Lower lobe of right lung (tissue), 2 donors: ENCODE measurements around the gene SOD2. TPM values are rescaled to one million over a fixed set of nuclear protein-coding genes. Genes with fewer than 3 reads are reported as not detected.

Source experiments
- ATAC-seq, 2 donors: fragments of 200-7000 bp; cut with Tn5 transposase; one replicate each; pipeline ENCODE4 v1.9.1; 2020 to 2022; ENCODE audit warnings: mild to moderate bottlenecking in 2 of 2, moderate library complexity in 2 of 2
- DNase-seq: peaks from one replicate; pipeline ENCODE4 v3.0.0-alpha.2; 2020
- H3K27ac ChIP-seq: fragments of 200-600 bp; one replicate; pipeline ENCODE4 v1.8.0; 2022
- H3K27me3 ChIP-seq: fragments of 200-600 bp; one replicate; pipeline ENCODE4 v1.8.0; 2022; ENCODE audit warnings: low read depth
- H3K36me3 ChIP-seq: fragments of 200-600 bp; one replicate; pipeline ENCODE4 v1.8.0; 2022; ENCODE audit warnings: mild to moderate bottlenecking
- H3K4me1 ChIP-seq: fragments of 200-600 bp; one replicate; pipeline ENCODE4 v1.8.0; 2022
- H3K4me3 ChIP-seq: fragments of 200-600 bp; one replicate; pipeline ENCODE4 v1.8.0; 2022; ENCODE audit warnings: mild to moderate bottlenecking
- H3K9me3 ChIP-seq: fragments of 200-600 bp; one replicate; pipeline ENCODE4 v1.8.0; 2022
- CTCF ChIP-seq: fragments of 200-600 bp; IDR thresholded peaks from one replicate; pipeline ENCODE4 v1.8.0; 2022; ENCODE audit warnings: antibody characterized with exemption, mild to moderate bottlenecking
- intact Hi-C: fragments of 100-400 bp; cut with DNase I; formaldehyde crosslinking; loops from one replicate; pipeline ENCODE4 v1.11.0; 2022
- total RNA-seq: library from RNA; stranded (reverse); fragmentation: NEBNext Ultra II Directional; extraction: Animal tissue kit (Norgen Biotek cat#: 25700); gene quantifications from one replicate; pipeline ENCODE4 v1.2.1, GENCODE V29; 2021
- donor health status: DM: no; HTN: yes; CAD: no; lungs with severe emphysema.

SOD2 gene
- total RNA-seq, 1 donor from 2014 or later = 352 TPM

GRCh38 chr6:159682810-159683209, 10.2 kb downstream of the SOD2 start:
- no peak for TF ChIP-seq CTCF
- Histone ChIP-seq H3K27ac (peak overlapping the region; percentile 65), H3K36me3 (peaks cover 95% of the 10 kb centered on the region)

GRCh38 chr6:159682295-159682694, 10.7 kb downstream of the SOD2 start:
- TF ChIP-seq CTCF = no peak
- H3K9me3 ChIP-seq = no peaks in the 10 kb centered on the region
- peaks cover 68% of the 10 kb centered on the region for H3K4me1 ChIP-seq
- ATAC-seq (no peak), DNase-seq (no peak)
- intact Hi-C loops = no loop called here
- H3K36me3 ChIP-seq = peaks cover 95% of the 10 kb centered on the region
- H3K27ac ChIP-seq = peak overlapping the region; percentile 65
- no peaks in the 10 kb centered on the region for H3K27me3 ChIP-seq
- H3K4me3 ChIP-seq = no peak overlapping the region

More at GRCh38 chr6:159682810-159683209, 10.2 kb downstream of the SOD2 start:
- no peaks in the 10 kb centered on the region for H3K9me3 ChIP-seq
- H3K4me1 ChIP-seq = peaks cover 69% of the 10 kb centered on the region
- intact Hi-C loops = no loop called here
- DNase-seq (no peak), ATAC-seq (no peak)
- H3K4me3 ChIP-seq = no peak overlapping the region
- H3K27me3 ChIP-seq = no peaks in the 10 kb centered on the region

- H3K4me1 ChIP-seq = peaks cover 58% of the 10 kb centered on the region
- intact Hi-C loops = no loop called here
- H3K9me3 ChIP-seq = no peaks in the 10 kb centered on the region
- peaks cover 87% of the 10 kb centered on the region for H3K36me3 ChIP-seq
- DNase-seq = no peak
- no peak for ATAC-seq
- no peak overlapping the region for H3K4me3 ChIP-seq
- TF ChIP-seq CTCF = no peak
- no peak overlapping the region for H3K27ac ChIP-seq
- no peaks in the 10 kb centered on the region for H3K27me3 ChIP-seq
These were observed 11.7 kb downstream of the SOD2 start for GRCh38 chr6:159681191-159681880.

- no peak for TF ChIP-seq CTCF
- intact Hi-C loops = no loop called here
- ATAC-seq (no peak), DNase-seq (no peak)
- H3K27me3 ChIP-seq = no peaks in the 10 kb centered on the region
- peak overlapping the region; percentile 12 for H3K27ac ChIP-seq
- peaks cover 55% of the 10 kb centered on the region for H3K4me1 ChIP-seq
- H3K4me3 ChIP-seq = no peak overlapping the region
- peaks cover 75% of the 10 kb centered on the region for H3K36me3 ChIP-seq
- no peaks in the 10 kb centered on the region for H3K9me3 ChIP-seq
These were observed 12.9 kb downstream of the SOD2 start for GRCh38 chr6:159680104-159680503.

- intact Hi-C loops = no loop called here
- Histone ChIP-seq H3K36me3 (peaks cover 69% of the 10 kb centered on the region), H3K27ac (peak overlapping the region; percentile 15), H3K4me1 (peaks cover 51% of the 10 kb centered on the region), H3K9me3 (no peaks in the 10 kb centered on the region), H3K27me3 (no peaks in the 10 kb centered on the region), H3K4me3 (no peak overlapping the region)
- DNase-seq = no peak
- TF ChIP-seq CTCF = no peak
- peak; percentile 25 to 48 for ATAC-seq
These were observed 13.7 kb downstream of the SOD2 start for GRCh38 chr6:159679091-159680077.
